Stimulated activated CD8-positive, alpha-beta memory T cell treated with anti-CD3 and anti-CD28 coated beads, Interleukin-2, amount 100 ng/mL, for 48 hours (primary cell): ENCODE measurements around the gene STXBP6.

ENCODE experiments used
- DNase-seq, 2 donors: peaks; one replicate each; pipeline ENCODE4 v3.0.0-alpha.2; 2020; ENCODE audit warnings: low read depth in 2 of 2

The STXBP6 gene

DNA sequence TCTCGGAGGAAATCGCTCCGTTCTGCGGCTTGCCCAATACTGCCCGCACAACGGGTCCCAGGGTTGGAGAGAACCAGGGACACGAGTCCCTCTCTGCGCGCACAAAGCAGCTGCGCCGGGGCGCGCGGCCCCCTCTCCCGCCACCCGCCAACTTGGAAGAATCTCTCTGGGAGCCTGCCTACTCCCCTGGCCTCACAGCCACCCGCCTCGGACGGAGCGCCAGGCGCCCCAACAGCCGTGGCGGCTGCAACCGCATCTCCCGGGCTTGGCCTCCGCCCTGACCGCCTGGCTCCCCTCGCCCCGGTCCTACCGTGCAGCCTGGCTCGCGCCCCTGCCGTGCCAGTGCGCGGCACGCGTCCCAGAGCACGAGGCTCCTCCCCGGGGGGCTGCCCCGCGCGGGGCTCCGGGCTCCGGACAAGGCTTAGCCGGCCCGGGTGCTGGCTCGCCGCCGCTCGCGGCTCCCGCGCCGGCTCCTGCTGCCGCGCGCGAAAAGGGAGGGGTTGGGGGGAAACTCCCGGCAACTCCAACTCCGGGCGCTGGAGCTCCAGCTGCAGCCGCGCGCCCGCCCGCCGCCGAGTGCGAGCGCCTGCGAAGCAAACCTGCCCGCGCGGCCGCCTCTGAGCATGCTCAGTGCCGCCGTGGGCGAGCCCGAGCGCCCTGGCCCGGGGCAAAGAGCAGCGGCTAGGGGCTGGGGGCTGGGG lies at the start of gene STXBP6:
STXBP6 (minus strand) TSS at position 580 of the 701 bp plus-strand sequence. CDS start 75,329 bp downstream, outside the sequence.
- peak; percentile 2 to 8 for DNase-seq

- DNase-seq: no peak
Measured at GRCh38 chr14:25097120-25097519, 47.2 kb upstream of the STXBP6 start.

DNA sequence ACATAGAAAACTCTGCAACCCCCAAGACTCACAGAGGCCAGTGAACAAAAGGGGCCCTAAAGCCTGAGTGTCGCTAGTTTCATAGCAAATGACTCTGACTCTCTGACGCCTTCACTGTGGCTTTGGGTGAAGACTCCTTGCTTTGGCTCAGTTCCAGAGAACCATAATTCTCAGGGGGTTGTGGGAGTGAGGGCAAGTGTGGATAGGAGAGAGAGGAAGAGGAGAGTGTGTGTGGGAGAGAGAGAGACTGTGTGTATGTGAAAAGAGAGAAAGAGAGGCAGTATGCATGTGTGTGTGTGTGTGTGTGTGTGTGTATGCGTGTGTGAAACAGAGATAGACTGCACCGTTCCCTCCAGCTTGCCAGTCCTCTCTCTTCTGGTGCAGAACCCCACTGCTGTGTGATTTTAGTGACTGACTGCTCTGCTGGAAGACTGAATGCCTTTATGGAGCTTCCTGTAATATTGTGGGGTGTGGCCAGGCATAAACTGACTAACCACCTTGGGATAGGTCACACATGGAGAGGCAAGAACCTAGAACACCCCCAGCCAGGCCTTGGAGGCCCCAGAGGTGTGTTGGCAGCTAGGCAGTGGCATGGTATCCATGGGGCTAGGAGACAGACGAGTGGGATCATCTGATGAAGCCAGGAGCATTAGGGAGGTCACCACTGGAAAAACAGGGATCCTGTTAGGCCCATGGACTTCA lies 45.9 kb upstream of the STXBP6 start:
- no peak for DNase-seq

DNA sequence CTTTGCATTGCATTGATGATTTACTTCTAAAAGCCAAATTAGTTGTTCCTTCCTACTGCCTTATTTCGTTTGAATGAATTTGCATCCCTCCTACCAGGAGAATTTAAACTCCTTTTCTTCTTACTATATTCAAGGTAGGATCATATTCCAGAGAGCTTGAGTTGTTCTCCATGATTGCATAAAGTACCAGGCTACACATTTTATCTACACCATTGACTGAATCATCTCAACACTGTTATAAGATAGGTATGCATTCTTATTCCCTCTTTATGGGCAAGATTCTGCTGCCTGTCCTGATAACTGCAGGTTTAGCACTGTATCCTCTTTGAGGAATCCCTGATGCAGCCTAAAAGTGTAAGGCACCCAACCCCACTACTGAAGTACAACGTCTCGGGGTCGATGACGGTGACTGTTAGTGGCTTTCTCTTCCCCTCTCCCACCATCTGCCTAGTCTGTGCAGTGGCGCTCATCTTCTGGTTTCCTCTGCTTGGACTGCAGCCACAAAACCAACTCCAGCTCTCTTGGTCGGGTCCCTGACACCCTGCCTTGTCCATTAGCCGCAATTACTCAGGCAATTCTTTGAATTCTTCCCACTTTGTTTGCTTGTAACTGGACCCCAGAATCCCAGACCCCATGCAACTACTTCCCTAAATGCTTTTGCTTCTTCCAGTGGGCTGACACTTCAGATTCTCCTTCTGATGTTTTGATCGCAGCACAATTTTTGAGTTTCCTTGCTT lies 44.4 kb upstream of the STXBP6 start:
- no peak for DNase-seq

GRCh38 chr14:25092258-25092740 lies 42.4 kb upstream of the STXBP6 start:
- no peak for DNase-seq

DNA sequence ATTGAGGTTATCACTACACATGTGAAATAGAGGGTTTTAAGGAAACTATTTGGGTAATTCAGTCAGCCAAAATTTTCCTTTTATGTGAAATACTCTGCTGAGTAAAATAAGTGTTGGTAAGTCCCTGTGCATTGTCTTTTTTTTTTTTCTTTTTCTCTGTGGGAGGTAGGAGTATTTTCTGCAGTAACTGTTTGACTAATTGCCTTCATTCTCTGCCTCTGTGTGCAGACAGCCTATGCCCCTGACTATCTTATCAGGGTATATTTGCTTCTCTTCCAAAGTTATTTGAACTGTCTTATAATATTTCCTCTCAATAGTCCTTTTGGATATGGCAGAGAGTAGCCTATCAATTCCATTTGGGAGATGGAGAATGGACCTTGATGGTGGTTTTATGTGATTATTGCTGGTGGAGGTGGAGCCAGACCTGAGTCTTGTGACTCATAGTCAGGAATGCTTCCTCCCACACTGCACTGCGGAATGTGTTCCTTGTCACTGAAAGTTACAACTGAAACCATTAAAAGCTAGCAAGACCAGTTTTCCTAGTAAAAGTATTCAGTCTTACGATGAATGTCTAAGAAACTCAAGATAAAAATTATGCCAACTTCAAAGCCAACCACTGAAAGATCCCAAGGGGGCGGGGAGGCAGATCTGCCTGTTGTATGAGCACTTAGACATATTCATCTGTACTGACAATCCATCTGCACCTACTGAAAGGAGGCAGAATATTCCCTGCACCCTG lies 40.9 kb upstream of the STXBP6 start:
- no peak for DNase-seq

- no peak for DNase-seq
Measured at GRCh38 chr14:25090256-25090655, 40.3 kb upstream of the STXBP6 start.

GRCh38 chr14:25089496-25089895 lies 39.5 kb upstream of the STXBP6 start:
- DNase-seq: no peak

GRCh38 chr14:25086821-25087396 lies 37.0 kb upstream of the STXBP6 start:
- DNase-seq: no peak

DNA sequence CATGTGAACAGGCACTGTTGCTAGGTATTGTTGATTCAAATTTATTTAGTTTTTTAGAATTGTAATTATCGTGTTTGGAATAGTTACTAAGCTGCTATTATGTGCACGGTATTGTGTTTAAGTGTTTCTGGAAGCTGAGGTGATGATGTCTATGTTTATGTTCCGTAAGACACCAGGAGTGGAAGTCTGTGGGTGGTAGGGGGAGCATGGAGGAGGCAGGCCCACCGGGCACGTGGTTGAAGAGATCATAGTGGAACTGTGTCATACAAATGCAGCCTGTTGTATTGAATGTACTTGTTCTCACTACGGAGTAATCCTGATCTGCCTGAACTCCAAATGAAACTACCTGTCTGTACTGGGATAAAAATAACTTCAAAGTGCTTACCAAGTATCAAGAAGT lies 36.1 kb upstream of the STXBP6 start:
- DNase-seq: no peak

DNA sequence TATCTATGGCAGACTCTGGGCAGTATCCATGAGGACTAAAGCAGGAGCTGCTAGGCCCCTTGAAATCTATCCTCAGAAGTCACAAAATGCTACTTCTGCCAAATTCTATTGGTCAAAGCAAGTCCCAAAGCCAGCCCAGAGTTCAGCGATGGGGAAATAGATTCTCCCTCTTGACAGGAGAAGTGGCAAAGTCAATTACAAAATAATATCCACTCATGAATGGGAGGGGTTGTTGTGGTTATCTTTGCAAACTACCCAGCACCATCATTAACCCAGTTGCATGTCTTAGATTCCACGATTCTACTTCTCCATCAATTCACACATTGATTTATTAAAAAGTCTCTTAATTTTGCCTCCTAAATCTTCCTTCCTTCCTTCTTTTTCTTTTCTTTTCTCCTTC lies 30.7 kb upstream of the STXBP6 start:
- no peak for DNase-seq

DNA sequence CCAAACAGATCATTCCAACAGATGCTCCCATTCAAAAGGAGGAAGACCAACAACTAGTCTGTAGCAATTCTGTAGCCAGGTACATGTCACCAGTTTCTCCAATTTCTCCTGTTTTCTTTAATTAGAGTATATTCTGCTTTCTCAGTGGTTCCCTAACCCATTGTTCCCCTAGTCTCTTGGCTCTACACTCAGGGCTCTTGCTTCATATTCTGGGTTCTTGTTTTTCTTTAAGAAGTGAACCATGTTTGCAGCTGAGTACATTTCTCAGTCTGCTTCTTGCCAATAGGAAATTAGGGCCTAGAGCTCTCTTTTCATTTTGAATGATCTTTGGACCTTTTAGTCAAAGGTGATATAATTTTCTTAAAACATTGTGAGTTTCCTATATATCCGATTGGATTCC lies 29.4 kb upstream of the STXBP6 start:
- DNase-seq: no peak

DNA sequence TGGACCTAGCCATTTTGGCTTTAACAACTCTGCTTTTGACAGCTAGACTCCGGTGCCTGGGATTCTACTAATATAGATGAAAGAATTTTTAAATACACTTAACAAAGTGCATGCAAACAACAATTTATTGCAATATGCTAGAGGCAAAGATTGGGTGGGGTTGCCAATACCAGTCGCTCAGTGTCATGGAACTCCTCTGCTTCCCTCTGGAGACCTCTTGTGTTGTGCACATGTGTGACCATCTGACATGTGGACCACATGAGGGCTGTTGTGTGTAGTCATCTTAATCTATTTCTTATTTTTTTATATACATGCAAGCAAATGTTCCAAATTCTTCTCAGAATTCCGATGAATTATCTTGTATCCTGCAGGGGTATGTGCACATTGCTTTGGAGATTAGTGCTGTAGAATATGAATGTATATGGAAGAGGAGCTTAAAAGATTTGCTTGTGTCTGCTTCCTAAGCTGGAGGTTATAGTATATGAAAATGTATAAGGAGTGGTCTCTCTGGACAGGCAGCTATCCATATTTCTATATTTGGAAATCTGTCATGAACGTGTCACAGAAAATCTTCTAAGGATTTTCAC lies 24.2 kb upstream of the STXBP6 start:
- DNase-seq: no peak

- no peak for DNase-seq
Measured at GRCh38 chr14:25069879-25070278, 19.9 kb upstream of the STXBP6 start.

DNA sequence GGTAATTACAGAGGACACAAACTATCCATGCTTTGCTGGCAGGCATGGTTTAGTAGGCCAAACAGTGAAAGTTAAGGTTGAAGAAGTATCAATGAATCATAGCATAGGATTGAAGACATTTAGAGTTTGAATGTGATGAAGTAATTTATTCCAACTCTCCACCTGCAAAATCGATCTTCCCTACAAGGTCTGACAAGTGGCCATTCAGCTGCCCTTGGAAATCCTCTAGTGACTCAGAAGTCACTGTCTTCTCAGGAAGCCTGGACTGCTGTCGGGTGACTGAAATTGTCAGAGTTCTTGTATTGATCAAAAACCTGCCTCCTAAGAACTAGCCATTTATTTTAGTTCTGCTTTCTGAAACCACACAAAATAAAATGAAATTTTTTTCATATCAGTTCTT lies 17.7 kb upstream of the STXBP6 start:
- DNase-seq: no peak

DNA sequence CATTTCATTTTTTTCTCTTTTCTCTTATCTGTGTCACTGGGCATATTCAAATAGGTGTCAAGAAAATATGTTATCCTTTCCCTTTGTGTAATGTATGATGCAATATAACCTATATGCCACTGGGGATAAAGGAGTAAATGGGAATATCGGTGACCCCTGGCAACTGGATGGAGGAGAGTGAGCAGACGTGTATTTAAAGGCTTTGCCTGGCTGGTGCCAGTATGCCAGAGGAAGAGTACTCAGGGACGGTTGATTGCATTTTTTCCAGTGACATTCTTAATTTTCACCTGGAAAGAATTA lies 12.0 kb upstream of the STXBP6 start:
- no peak for DNase-seq

DNA sequence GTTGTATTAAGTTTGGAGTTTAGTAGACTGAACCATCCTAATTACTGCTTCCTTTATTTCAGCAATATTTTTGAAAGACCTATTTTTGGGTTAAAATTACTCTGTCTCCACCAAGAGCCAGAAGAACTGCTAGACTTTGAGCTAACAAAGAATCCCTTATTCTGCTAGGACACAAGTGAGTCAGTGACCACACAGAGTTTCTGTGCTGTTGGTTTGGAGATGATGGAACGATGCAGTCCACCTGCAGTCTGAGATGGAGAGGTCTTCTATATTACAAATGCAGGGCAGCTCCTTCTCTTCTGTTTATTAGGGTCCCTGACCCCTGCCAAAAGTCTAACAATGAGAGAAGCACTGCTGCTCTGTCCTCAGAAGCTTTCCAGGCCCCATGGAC lies 6.7 kb upstream of the STXBP6 start:
- no peak for DNase-seq

GRCh38 chr14:25055992-25056687 lies 6.2 kb upstream of the STXBP6 start:
- no peak for DNase-seq

GRCh38 chr14:25055005-25055404 lies 5.1 kb upstream of the STXBP6 start:
- no peak for DNase-seq

GRCh38 chr14:25053585-25053984 lies 3.6 kb upstream of the STXBP6 start:
- DNase-seq: no peak

DNA sequence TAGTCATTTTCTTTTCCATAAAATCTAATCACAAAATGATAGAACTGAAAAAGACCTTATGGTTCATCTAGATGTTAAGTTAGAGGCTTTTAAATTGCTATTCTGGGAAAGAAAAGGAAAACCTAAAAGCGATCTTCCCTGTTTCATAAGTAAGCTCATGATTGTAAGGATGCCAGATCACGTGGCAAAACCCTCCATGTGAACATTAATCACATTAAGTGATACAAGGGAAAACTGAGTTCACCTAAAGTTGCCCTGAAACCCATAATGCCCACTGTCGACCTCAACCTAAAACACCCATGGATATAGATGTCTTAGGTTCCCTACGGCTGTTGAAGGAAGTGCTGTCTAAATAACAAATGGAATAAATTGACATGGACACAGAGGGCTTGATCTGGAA lies 3.0 kb upstream of the STXBP6 start:
- DNase-seq: no peak
